Stimulated activated naive CD8-positive, alpha-beta T cell treated with anti-CD3 and anti-CD28 coated beads, Interleukin-15, amount 100 ng/mL, for 72 hours (primary cell): Measurements from ENCODE around the gene DIPK1C.
A peak's percentile ranks its signal among the peaks of the same experiment; 100 is the strongest.
"Not testable (repeated sequence)": the region's sequence is repeated elsewhere in the genome, so short reads cannot be mapped to it uniquely, and the experiment has no call there.

Source experiments
- ATAC-seq: fragments of 150-1000 bp; cut with Tn5 transposase; 2 replicates; pipeline ENCODE4 v1.10.0; 2021; ENCODE audit warnings: mild to moderate bottlenecking, moderate library complexity
- DNase-seq, 2 donors: peaks; one replicate each; pipeline ENCODE4 v3.0.0; 2021 to 2022
- H3K27ac Mint-ChIP-seq, 2 donors: one replicate each; pipeline ENCODE4 v1.8.0; 2022; ENCODE audit warnings: mild to moderate bottlenecking in 2 of 2, mixed read lengths in 2 of 2, moderate library complexity in 2 of 2
- H3K27me3 Mint-ChIP-seq: one replicate; pipeline ENCODE4 v1.8.0; 2022; ENCODE audit warnings: mixed read lengths
- H3K4me1 Mint-ChIP-seq: one replicate; pipeline ENCODE4 v1.8.0; 2022; ENCODE audit warnings: mild to moderate bottlenecking, mixed read lengths
- H3K4me3 Mint-ChIP-seq, 2 donors: one replicate each; pipeline ENCODE4 v1.8.0; 2022; ENCODE audit warnings: mild to moderate bottlenecking in 2 of 2, mixed read lengths in 2 of 2, moderate library complexity in 1 of 2
- H3K9me3 Mint-ChIP-seq, 2 donors: one replicate each; pipeline ENCODE4 v1.8.0; 2022; ENCODE audit warnings: mixed read lengths in 2 of 2

Gene DIPK1C

DNA sequence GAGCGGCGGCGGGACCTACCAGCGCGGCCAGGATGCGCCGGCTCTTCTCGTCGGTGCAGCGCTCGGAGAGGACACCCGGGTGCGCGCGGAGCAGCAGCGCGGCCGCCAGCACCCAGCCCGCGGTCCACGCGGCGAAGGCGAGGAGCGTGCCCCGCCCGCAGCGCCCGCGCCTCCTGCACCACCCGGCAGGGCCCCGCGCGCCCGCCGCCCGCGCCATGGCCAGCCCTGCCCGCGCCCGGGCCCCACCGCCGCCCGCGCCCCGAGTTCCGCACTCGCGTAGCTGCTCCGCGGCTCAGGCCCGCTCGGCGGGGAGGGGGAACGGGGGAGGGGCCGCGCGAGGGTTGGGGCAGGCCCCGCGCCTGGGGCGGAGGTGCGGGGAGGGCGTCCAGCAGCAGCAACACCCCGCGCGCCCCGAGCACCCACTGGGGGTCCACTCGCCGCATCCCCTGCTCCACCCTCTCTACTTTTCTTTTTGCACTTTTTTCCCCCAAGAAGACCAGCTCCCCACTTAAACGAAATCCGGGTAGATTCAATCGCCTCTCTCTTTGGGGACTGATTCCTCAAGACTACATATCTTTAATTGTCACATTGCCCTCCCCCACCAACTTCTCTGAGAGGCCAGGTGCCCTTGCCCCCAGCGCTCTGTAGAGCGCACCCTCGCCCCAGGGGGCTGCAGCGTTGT, at the start of gene DIPK1C:
Gene DIPK1C, minus strand, starts transcription at position 266 of the 682 bp plus-strand sequence. Its CDS starts 49 bp downstream, at position 217.
- Mint-ChIP-seq H3K27ac (peak within 1 kb of the TSS in 1 of 2 donors; percentile 69), H3K4me1 (peaks cover 29% of the 10 kb centered on the region), H3K27me3 (peaks cover 51% of the 10 kb centered on the region), H3K9me3 (no peaks in the 10 kb centered on the region), H3K4me3 (peak within 1 kb of the TSS; percentile 82 to 90)
- ATAC-seq (peak; percentile 74), DNase-seq (peak; percentile 13 to 15)

DNA sequence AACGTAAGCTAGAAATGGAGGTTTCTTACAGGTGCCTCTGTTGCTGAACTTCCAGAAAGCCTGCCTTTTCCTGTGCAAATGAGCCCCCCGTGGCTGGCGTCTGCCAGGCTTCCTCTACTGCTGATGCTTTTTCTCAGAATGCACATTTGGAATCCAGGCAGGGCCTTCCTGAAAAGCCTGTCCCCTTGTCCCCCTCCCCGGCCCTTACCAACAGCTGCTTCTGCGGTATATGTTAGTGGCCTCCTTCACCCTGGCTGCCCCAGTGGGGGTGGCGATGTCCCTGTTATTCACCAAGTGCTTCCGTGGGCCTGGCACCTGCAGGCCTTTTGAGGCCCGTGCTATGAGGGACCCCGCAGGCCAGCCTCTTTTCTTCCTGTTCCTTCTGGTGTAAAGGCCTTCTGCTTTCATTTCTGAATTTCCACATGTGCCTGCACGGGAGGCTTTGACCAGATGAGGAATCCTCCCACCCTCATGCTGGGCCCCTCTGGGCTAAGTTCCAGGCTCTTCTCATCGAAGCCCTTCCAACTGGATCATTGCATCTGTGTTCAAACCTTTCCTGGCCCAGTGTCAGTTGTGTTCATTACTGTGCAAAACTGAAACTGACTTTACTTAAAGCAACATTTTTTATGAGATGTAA, 49.5 kb upstream of the DIPK1C start:
- no peak for ATAC-seq
- Mint-ChIP-seq H3K4me3 (no peak overlapping the region), H3K27me3 (no peaks in the 10 kb centered on the region), H3K9me3 (no peaks in the 10 kb centered on the region), H3K4me1 (peaks cover 13% of the 10 kb centered on the region), H3K27ac (peak overlapping the region; percentile 79 to 89)
- DNase-seq = no peak

DNA sequence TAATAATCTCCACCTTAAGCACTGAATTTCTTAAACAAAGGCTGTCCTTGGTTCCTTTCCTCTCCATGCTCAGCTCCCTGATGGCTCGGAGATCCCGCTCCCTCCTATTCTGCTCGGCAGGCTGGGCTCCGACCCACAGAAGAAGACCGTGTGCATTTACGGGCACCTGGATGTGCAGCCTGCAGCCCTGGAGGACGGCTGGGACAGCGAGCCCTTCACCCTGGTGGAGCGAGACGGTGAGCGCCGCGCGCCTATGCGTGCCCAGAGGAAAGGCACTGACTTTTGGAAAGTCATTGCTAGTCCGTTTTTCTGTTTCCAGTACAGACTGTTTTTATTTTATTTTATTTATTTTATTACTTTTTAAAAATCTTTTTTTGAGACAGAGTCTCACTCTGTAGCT, 48.7 kb upstream of the DIPK1C start:
- ATAC-seq = no peak
- Mint-ChIP-seq H3K4me3 (no peak overlapping the region), H3K4me1 (peaks cover 20% of the 10 kb centered on the region), H3K27ac (no peak overlapping the region), H3K9me3 (no peaks in the 10 kb centered on the region), H3K27me3 (no peaks in the 10 kb centered on the region)
- DNase-seq = no peak

DNA sequence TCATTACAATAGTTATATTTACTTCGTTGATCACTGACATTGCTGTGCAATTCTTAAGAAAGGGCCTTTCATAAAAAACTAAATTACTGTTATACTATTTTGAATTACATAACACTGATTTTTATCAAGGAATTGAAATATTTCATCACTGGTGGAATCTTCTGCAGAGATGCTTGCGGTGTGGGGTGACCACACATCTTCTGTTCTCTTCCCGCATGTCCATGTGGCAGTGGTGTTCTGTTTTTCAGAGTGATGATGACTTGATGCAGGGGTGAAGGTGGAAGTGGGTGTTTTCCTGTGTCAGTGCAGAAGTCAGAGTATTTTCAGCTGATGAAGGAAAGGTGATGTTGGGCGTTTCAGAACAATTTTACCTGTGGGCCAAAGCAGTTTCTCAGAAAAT, 46.0 kb upstream of the DIPK1C start:
- Mint-ChIP-seq H3K4me3 (no peak overlapping the region), H3K27ac (no peak overlapping the region), H3K9me3 (no peaks in the 10 kb centered on the region), H3K27me3 (no peaks in the 10 kb centered on the region), H3K4me1 (peaks cover 42% of the 10 kb centered on the region)
- DNase-seq (no peak), ATAC-seq (no peak)

DNA sequence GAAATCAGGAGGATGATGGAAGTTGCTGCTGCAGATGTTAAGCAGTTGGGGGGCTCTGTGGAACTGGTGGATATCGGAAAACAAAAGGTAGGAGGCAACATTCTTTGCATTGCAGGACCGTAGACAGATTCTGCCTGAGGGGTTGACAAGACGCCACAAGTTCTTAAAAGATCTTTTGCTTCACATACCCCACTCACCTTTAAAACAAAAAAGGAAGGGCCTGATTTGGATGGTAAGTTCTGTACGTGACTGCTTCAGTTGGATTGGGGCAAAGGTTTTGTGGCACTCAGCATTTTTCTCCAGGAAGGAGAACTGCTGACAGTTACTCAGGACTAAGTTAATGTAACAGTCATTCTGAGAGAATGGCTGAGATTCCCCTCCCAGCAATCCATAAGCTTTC, 44.3 kb upstream of the DIPK1C start:
- ATAC-seq (no peak), DNase-seq (no peak)
- Mint-ChIP-seq H3K9me3 (no peaks in the 10 kb centered on the region), H3K4me1 (peaks cover 45% of the 10 kb centered on the region), H3K27ac (no peak overlapping the region), H3K27me3 (no peaks in the 10 kb centered on the region), H3K4me3 (no peak overlapping the region)

DNA sequence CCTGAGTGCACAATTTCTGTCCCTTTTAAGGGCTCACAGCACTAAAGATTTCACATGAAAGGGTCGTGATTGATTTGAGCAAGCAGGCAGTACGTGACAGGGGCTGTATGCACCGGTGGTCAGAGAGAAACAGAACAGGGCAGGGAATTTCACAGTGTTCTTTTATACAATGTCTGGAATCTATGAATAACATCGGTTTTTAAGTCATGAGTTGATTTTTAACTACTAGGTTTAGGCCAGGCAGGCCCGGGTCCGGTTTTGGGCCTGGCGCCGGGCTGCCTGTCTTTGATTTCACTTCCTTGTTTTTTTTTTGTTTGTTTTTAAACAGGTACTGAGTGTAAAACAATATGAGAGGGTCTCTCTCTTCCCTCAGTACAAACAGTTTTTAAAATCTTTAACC, 43.7 kb upstream of the DIPK1C start:
- Mint-ChIP-seq H3K27ac (peak overlapping the region; percentile 71 to 87), H3K4me1 (peaks cover 45% of the 10 kb centered on the region), H3K4me3 (peak overlapping the region; percentile 59 to 70)
- not testable (repeated sequence) for DNase-seq, H3K27me3 Mint-ChIP-seq, ATAC-seq, H3K9me3 Mint-ChIP-seq

DNA sequence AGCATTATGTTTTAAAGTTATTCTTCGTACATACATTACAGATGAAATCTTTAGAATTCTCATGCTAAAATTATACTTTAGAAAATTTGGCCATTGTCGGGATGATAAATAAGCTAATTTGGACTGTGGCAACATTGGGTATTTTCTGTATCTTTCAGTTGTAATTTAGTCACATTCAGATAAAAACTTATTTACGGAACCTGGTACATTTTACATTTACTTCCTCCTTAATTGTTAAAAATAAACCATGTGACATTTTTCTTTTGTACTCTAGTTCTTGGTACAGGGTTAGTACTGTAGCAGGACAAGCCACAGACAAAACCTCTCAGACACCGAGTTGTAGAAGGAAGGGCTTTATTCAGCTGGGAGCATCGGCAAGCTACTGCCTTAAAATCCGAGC, 43.3 kb upstream of the DIPK1C start:
- DNase-seq (no peak), ATAC-seq (no peak)
- Mint-ChIP-seq H3K4me1 (peaks cover 45% of the 10 kb centered on the region), H3K9me3 (no peaks in the 10 kb centered on the region), H3K4me3 (peak overlapping the region; percentile 59 to 70), H3K27me3 (no peaks in the 10 kb centered on the region), H3K27ac (peak overlapping the region; percentile 71 to 87)

DNA sequence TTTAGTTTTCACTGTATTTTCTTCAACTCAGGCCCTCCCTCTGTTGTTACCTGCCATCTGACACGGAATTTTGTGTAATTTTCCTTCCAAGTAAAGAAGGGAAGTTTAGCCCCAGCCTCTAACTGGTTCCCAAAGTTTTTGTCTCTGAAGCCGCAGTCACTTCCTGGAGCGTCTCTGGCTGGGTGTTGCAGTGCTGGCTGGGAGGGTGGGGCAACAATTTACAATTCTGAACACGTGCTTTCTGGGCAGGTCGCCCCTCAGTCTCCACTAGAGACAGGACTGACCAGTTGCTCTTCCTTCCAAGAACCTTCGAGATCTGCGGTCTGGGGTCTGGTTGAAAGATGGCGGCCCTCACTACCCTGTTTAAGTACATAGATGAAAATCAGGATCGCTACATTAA, 42.5 kb upstream of the DIPK1C start:
- Mint-ChIP-seq H3K27me3 (no peaks in the 10 kb centered on the region), H3K9me3 (no peaks in the 10 kb centered on the region), H3K4me1 (peaks cover 45% of the 10 kb centered on the region), H3K27ac (peak overlapping the region; percentile 98 to 99), H3K4me3 (peak overlapping the region; percentile 87 to 90)
- DNase-seq = peak in 1 of 2 donors; percentile 71
- ATAC-seq = peak; percentile 51

DNA sequence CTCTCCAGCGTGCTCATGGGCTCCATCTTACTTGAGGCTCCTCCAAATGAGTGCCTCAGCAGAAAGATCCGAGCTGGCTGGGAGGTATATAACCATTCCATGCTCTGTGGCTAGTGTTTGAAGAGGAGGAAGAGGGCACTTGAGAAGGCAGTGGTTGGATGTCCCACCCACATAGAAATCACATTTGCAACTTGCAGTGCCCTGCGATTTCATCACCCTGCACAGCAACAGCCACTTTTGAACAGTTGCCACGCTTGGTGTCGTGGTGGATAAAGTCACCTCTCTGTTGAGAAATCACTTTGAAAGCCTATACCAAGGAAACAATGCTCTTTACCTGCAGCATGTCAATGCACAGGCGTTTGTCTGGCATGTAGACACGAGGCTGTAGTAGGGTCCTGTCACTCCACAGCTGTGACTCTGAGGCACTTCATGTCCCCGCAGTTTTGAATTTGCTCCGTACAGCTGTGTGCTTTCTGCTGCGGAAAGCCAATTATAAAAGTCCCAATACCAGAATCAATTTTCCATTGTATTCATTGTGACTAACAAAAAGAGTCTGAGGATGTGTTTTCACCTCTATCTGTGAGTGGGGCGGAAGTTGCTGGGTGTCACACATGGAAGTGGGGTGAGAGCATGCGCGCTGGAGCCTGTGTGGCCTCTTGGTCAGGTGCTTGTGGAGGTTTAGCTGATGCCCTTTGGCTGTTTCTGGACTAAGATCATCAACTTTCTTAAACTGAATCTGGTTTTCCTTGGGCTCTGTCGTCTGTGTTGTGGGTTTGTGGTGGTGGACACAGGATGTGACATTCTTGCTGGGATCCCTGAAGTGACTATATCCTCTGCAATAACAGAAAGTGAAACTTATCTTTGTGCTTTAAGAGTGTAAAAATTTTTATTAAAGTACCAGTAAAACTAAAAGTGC, 41.9 kb upstream of the DIPK1C start:
- DNase-seq (peak; percentile 64 to 88), ATAC-seq (peak; percentile 76)
- no peaks in the 10 kb centered on the region for H3K27me3 Mint-ChIP-seq

DNA sequence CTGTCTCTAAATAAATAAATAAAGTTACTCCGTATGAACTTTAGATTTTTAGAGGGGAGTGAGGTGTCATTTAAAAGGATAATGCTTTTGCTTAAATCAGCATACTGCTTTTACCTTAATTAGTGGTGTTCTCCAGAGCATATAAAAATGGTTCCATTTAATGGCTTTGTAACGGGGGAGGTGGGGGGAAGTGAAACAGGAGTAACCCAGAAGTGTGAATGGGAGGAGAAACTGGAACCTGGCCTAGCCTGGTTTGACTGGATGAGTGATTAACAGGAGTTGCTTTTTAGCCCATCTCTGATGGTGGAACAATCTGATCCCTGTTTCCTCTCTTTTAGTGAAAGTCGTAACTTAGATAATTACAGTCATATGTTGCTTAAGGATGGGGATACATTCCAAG, 40.7 kb upstream of the DIPK1C start:
- Mint-ChIP-seq H3K9me3 (no peaks in the 10 kb centered on the region), H3K4me1 (peaks cover 50% of the 10 kb centered on the region), H3K27ac (peak overlapping the region in 1 of 2 donors; percentile 92), H3K27me3 (no peaks in the 10 kb centered on the region), H3K4me3 (peak overlapping the region; percentile 87 to 90)
- DNase-seq = no peak
- no peak for ATAC-seq

More for the DNA sequence above, 41.9 kb upstream of the DIPK1C start:
- Mint-ChIP-seq H3K4me1 (peaks cover 45% of the 10 kb centered on the region), H3K4me3 (peak overlapping the region; percentile 87 to 90), H3K27ac (peak overlapping the region; percentile 98 to 99), H3K9me3 (no peaks in the 10 kb centered on the region)

DNA sequence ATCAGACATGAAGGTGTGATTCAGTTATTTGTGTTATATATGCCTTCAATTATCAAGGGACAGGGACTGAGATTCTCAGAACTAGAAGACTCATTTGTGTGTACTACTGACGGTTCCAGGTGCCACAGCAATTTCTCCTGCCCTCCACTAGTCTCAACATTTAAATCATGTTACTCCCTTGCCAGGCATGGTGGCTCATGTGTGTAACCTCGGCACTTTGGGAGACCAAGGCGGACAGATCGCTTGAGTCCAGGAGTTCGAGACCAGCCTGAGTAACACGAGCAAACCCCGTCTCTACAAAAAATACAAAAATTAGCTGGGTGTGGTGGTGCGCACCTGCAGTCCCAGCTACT, 40.2 kb upstream of the DIPK1C start:
- ATAC-seq (no peak), DNase-seq (no peak)
- Mint-ChIP-seq H3K4me1 (peaks cover 50% of the 10 kb centered on the region), H3K4me3 (peak overlapping the region; percentile 87 to 90), H3K27ac (peak overlapping the region; percentile 90 to 92), H3K9me3 (no peaks in the 10 kb centered on the region), H3K27me3 (no peaks in the 10 kb centered on the region)

DNA sequence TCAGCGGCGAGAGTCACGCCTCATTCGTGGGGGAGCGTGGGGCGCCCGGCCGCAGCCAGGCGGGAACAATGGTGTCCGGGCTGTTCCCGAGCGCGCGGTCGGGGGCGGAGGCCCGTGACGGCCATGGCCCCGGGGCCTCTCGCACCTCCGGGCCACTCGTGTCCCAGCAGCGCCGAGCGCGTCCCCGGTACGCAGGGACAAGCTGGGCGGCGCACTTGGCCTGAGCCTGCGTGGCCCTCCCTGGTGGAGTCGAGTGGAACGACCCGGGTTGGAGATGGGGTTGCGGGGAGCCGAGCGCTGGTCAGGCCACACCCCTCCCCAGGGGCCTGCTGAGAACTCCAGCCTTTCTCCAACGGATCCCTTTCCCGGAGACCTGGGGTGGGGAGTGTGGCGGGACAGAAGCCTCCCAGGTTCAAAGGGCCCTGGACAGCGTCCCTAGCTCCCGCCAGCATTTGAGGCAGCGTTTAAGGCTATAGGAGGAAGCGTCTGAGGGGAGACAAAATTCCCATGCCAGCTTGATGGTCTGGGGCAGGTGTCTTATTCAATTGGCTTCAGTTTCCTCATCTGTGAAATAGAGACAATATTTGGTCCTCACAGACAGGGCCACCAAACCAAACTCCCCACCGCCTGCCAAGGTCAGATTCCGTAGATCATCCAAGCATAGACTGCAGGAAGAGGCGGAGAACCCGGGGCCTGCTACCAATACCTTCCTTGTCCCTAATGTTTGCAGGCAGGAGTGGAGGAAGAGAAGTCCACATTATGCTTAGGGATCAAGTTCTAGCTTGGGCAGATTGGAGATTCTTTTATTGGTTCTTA, 39.6 kb upstream of the DIPK1C start:
- no peaks in the 10 kb centered on the region for H3K9me3 Mint-ChIP-seq
- DNase-seq (peak; percentile 50 to 67), ATAC-seq (peak; percentile 45)
- no peaks in the 10 kb centered on the region for H3K27me3 Mint-ChIP-seq
- peaks cover 50% of the 10 kb centered on the region for H3K4me1 Mint-ChIP-seq
- peak overlapping the region; percentile 87 to 90 for H3K4me3 Mint-ChIP-seq
- H3K27ac Mint-ChIP-seq = peak overlapping the region; percentile 90 to 92

DNA sequence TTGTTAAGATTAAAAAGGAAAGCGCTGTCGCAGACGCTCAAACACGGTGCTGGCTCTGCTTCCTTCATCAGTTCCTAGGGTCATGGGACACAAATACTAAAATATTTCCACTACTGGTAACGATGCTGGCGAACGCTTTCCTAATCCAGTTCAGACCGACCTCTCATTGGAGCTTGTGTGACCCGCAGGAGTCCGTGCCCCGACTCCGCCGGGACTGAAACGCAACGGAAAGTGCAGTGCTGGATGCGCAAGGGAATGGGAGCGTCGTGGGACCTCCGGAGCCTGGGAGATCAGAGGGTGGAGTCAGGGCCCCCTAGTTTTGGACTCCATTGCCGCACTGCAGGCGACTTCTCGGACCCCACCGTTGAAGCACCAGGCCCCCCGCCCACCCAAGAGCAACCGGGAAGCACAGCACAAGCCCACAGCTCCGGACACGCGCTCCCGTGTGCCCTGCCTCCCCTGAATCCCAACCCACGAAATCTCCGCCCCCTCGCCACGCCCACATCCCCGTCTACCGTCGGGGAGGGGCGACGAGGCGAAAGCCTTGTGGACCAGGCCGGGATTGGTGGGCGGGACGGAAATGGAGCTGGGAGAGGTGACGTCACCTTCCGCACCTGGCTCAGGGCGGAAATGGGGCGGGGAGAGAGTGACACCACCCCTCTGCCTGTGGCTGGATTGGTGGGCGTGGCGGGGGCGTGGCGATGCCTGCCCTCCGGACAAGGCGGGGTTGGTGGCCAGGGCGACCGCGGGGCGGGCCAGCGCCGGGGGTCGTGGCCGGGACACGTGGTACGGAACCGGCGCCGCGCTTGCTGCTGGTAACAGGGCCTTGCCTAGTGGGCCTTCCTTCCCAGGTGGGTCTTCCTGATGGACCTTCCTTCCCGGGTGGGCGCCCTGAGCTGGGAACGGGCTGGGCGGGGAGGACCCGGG, 38.7 kb upstream of the DIPK1C start, which contains the start of gene CNDP2:
Gene CNDP2, plus strand, starts transcription at position 783 of the 927 bp plus-strand sequence. CDS start 3,611 bp downstream, outside the sequence.
- H3K27me3 Mint-ChIP-seq = no peaks in the 10 kb centered on the region
- peaks cover 43% of the 10 kb centered on the region for H3K4me1 Mint-ChIP-seq
- ATAC-seq = peak; percentile 76
- H3K9me3 Mint-ChIP-seq = no peaks in the 10 kb centered on the region
- peak within 1 kb of the TSS; percentile 87 to 90 for H3K4me3 Mint-ChIP-seq
- H3K27ac Mint-ChIP-seq = peak within 1 kb of the TSS; percentile 90 to 92
- peak; percentile 97 to 99 for DNase-seq

DNA sequence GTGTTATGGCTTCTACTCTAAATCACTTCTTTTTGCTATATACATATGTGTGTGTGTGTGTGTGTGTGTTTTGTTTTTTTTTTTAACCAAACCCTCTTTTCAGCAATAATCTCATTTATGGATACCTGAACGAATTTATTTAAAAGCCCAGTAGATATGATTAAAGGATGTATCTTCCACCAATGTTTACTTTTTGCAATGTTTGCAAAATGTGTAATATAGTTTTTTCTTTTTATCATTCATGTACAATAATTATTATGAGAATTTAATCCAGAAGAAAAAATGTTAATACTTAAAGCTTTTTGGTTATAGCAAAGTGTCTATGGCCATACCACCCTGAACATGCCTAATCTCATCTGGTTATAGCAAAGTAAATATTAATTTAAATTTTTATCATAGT, 37.4 kb upstream of the DIPK1C start:
- Mint-ChIP-seq H3K4me1 (peaks cover 34% of the 10 kb centered on the region), H3K4me3 (peak overlapping the region in 1 of 2 donors; percentile 61), H3K27ac (no peak overlapping the region), H3K27me3 (no peaks in the 10 kb centered on the region), H3K9me3 (no peaks in the 10 kb centered on the region)
- DNase-seq (no peak), ATAC-seq (no peak)
